ENCODE data around the gene NRXN3.

The NRXN3 gene

DNA sequence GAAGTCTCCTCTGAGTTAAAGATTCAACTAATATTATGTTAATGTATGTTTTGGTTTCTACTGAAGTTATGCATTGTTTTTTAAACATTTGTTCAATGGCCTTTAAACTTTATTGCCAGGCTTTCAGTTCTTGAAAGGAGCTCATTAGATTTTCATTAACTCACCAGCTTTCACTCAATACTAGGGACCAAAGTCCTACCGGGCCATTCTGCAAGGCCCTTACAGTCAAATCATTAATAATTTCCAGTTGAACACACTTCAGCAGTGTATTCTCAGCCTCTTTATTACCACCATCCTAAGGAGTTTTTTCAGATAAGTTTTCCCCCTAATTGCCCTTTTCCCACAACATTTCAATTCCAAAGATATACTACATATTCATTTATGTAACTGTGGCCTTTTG lies 1631.9 kb downstream of the NRXN3 start:
- H3K36me3 ChIP-seq: no peaks in the 10 kb centered on the region
- no peak for TF ChIP-seq Cebpa-rat (IDR thresholded peaks at IDR 0.05)
- peaks cover 18 to 65% (median 57%) of the 10 kb centered on the region in 10 experiments for H3K4me1 ChIP-seq
- peak overlapping the region in 2 of 11 experiments; percentile 17 to 45; a peak in 3 of 22 replicates for H3K27ac ChIP-seq
- no peak overlapping the region for H3K9ac ChIP-seq
- H3K9me3 ChIP-seq (replicated peaks in 1 of 11): peaks cover 0 to 34% (median 8%) of the 10 kb centered on the region in 11 experiments; a peak in 12 of 22 replicates
- H4K20me1 ChIP-seq: no peaks in the 10 kb centered on the region
- H3K27me3 ChIP-seq: no peaks in the 10 kb centered on the region
- H3K4me3 ChIP-seq: no peak overlapping the region
- H3K4me2 ChIP-seq: peak overlapping the region in 8 of 11 experiments; percentile 1 to 87 (median 78); a peak in 13 of 22 replicates

DNA sequence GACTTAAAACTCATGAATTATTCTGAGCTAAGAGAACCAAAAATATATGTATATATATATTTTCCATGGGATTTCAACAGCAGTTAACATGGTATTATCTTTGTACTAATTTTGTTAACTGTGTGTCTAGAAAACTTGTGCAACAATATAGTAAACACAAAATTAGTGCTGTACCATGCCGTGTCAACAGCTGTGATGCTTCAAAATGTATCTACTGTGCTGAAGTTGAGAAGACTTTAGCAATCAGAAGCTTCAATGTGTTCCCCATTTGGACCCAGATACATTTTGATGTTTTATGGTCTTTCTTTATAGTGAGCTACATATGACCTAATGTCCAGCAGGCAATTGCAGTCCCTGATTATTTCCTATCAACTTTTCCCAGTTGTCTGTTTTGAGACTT lies 1635.5 kb downstream of the NRXN3 start:
- Histone ChIP-seq H4K20me1 (no peaks in the 10 kb centered on the region), H3K4me1 (peaks cover 0 to 45% (median 32%) of the 10 kb centered on the region in 10 experiments; a peak in 16 of 20 replicates)
- TF ChIP-seq Cebpa-rat (IDR thresholded peaks at IDR 0.05): no peak

DNA sequence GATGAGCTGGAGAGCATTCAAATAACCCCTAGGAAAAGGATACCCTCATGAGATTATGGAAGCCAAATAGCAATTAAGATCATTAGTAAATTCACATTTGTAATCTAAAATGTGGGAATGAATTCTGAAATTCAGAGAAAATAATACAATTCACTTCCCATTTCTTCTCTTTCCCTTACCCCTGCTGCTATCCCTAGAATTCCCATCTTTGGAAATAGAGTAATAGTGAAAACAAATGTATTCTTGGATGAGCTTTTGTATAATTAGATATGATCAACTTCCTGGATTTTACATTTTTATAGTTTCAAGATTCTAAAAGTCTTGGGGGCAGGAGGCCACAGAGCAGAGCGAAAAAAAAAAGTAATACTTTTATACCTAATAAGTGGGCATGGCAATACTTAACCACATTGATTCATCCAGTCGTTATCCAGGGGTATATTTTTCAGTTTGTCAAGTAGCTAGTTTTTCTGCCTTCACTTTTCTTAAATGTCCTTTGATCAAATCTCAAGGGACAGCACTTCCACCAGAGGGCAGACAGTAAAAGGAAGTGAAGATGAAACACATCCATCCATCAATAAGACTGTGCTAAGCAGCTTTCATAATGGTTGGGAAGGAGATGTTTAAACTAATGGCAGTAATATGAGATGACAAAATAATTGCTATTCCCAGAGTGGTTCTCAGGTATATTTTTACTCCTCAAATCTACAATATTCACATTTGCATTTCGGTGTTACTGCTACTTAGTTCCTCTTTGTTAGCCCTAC lies 1639.9 kb downstream of the NRXN3 start:
- Histone ChIP-seq H3K4me3 (no peak overlapping the region), H3K27me3 (no peaks in the 10 kb centered on the region), H3K4me2 (peak overlapping the region in 6 of 11 experiments; percentile 22 to 54 (median 34); a peak in 10 of 22 replicates), H3K27ac (peak overlapping the region in 2 of 11 experiments; percentile 13 to 51; a peak in 2 of 22 replicates), H3K36me3 (no peaks in the 10 kb centered on the region), H3K4me1 (peaks cover 0 to 27% (median 9%) of the 10 kb centered on the region in 10 experiments; a peak in 12 of 20 replicates), H3K9me3 (replicated peaks in 1 of 11) (peaks cover 0 to 33% (median 21%) of the 10 kb centered on the region in 11 experiments; a peak in 11 of 22 replicates), H3K9ac (no peak overlapping the region), H4K20me1 (no peaks in the 10 kb centered on the region)
- no peak for TF ChIP-seq Cebpa-rat (IDR thresholded peaks at IDR 0.05)

More for the DNA sequence above, 1635.5 kb downstream of the NRXN3 start:
- no peaks in the 10 kb centered on the region for H3K36me3 ChIP-seq
- H3K4me2 ChIP-seq: no peak overlapping the region
- H3K9me3 ChIP-seq (replicated peaks in 1 of 11): peaks cover 0 to 43% (median 14%) of the 10 kb centered on the region in 11 experiments; a peak in 12 of 22 replicates
- no peak overlapping the region for H3K4me3 ChIP-seq
- H3K9ac ChIP-seq: no peak overlapping the region
- no peaks in the 10 kb centered on the region for H3K27me3 ChIP-seq
- no peak overlapping the region for H3K27ac ChIP-seq

DNA sequence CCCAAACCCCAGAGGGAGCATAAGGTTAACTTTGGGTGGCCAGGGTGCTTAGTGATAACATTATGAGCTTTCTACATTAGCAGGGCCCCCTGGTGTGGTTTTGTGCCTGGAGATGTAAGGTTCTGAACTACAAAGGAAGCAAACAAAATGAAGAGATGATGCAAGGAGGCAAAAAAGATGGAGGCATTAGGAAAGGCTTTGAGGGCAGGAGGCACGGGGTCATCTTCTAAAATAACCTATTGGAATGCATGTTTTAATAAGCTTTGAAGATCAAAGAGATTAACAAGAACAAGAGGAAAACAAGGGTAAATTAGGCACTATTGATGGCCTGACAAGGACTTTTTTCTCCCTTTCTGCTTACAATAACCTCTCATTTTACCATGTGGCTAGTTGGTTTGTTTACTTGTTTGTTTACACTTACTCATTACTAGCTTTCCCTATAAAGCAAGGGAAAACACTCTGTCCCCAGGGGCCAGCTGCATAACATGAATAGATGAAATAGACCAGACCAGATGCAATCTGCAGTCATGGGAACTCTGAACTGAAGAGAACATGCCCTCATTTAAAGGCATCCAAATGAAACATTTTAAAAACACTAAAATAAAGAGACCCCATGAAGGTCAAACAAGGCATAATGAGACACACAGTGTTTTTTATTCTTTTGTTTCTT lies 1650.8 kb downstream of the NRXN3 start:
- TF ChIP-seq Cebpa-rat (IDR thresholded peaks at IDR 0.05): no peak
- H3K4me2 ChIP-seq: peak overlapping the region in 9 of 11 experiments; percentile 29 to 69 (median 42); a peak in 15 of 22 replicates

DNA sequence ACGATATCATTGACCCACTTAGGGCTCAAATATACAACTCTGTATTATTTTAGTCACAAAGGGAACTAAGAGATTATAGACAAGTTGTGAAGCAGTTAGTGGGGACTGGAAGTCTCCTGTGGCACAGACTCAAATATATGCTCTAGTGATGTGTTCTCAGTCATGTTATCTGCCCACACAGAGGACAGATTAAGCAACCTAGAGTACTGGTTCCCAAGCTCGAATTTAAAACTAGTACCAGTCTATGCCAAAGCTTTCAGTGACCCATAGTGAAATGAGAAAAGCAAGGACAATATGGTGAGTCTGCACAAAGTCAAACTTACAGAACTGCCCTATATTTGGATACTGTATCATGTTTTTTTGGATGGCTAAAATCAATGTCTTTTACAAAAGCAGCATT lies 1651.9 kb downstream of the NRXN3 start:
- peaks cover 6 to 51% (median 31%) of the 10 kb centered on the region in 10 experiments; a peak in 17 of 20 replicates for H3K4me1 ChIP-seq
- peaks cover 0 to 32% (median 23%) of the 10 kb centered on the region in 11 experiments; a peak in 17 of 22 replicates for H3K9me3 ChIP-seq (replicated peaks in 1 of 11)
- no peaks in the 10 kb centered on the region for H3K27me3 ChIP-seq
- H3K9ac ChIP-seq: no peak overlapping the region
- peak overlapping the region in 7 of 11 experiments; percentile 20 to 69 (median 51); a peak in 11 of 22 replicates for H3K4me2 ChIP-seq
- no peaks in the 10 kb centered on the region for H3K36me3 ChIP-seq
- H4K20me1 ChIP-seq: no peaks in the 10 kb centered on the region
- H3K4me3 ChIP-seq: no peak overlapping the region
- no peak for TF ChIP-seq Cebpa-rat (IDR thresholded peaks at IDR 0.05)
- peak overlapping the region in 3 of 11 experiments; percentile 3 to 29 (median 16); a peak in 3 of 22 replicates for H3K27ac ChIP-seq

More for the DNA sequence above, 1650.8 kb downstream of the NRXN3 start:
- H3K36me3 ChIP-seq: no peaks in the 10 kb centered on the region
- peaks cover 6 to 51% (median 31%) of the 10 kb centered on the region in 10 experiments; a peak in 17 of 20 replicates for H3K4me1 ChIP-seq
- peak overlapping the region in 2 of 11 experiments; percentile 29 to 51; a peak in 3 of 22 replicates for H3K27ac ChIP-seq
- H3K9ac ChIP-seq: no peak overlapping the region
- H3K27me3 ChIP-seq: no peaks in the 10 kb centered on the region
- no peak overlapping the region for H3K4me3 ChIP-seq
- H3K9me3 ChIP-seq (replicated peaks in 1 of 11): peaks cover 0 to 30% (median 23%) of the 10 kb centered on the region in 11 experiments; a peak in 17 of 22 replicates
- no peaks in the 10 kb centered on the region for H4K20me1 ChIP-seq

DNA sequence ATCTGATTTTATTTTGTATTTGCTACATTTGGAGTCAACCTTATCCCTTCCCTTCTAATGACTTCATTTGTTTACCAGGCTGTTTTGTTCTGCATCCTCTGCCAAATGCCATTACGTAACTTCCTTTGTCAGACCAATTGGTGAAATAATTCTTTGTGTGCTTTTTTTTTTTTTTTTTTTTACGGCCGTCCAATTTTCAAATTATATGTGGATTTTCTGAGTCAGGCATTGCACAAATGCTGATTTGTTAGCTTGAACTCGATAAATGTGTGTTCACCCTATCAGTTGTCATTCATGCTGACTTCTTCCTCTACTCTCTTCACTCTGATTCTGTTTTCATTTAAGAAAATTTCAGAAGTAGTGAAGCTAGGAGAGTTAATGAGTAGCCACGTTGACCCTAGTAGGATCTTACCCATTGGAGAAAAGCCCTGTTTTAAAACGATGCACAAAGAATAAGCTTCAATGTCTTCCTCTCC lies 1654.9 kb downstream of the NRXN3 start:
- peaks cover 0 to 36% (median 10%) of the 10 kb centered on the region in 11 experiments; a peak in 11 of 22 replicates for H3K9me3 ChIP-seq (replicated peaks in 1 of 11)
- H3K27ac ChIP-seq: 0 out of 22 replicates have a peak overlapping the region, but pooled peaks of 1 of the 11 experiments have one; percentile 3
- H3K4me1 ChIP-seq: peaks cover 6 to 55% (median 37%) of the 10 kb centered on the region in 10 experiments; a peak in 17 of 20 replicates
- no peak for TF ChIP-seq Cebpa-rat (IDR thresholded peaks at IDR 0.05)
- peak overlapping the region in 9 of 11 experiments; percentile 4 to 37 (median 17); a peak in 8 of 22 replicates for H3K4me2 ChIP-seq
- H3K36me3 ChIP-seq: 0 out of 22 replicates have a peak, but pooled peaks cover 0 to 3% (median 0%) of the 10 kb centered on the region in 11 experiments
- no peak overlapping the region for H3K4me3 ChIP-seq
- H3K27me3 ChIP-seq: no peaks in the 10 kb centered on the region
- H4K20me1 ChIP-seq: no peaks in the 10 kb centered on the region
- no peak overlapping the region for H3K9ac ChIP-seq

DNA sequence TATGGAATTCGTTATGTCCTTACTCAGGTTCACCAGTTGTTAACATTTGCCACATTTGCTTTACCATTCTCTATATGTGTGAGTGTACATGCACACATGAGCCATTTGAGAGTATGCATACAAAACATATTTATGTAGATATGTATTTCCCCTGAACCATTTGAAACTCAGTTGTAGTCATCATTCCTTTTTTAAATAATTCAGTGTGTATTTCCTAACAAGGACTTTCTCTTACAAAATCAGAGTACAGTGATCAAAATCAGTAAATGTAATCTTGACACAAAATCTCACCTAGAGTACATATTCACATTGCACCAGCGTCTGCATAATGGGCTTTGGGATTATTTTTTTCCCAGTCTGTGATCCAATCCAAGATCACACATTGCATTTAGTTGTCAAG lies 1656.2 kb downstream of the NRXN3 start:
- no peak overlapping the region for H3K4me2 ChIP-seq
- H3K9ac ChIP-seq: no peak overlapping the region
- peaks cover 0 to 41% (median 10%) of the 10 kb centered on the region in 11 experiments; a peak in 11 of 22 replicates for H3K9me3 ChIP-seq (replicated peaks in 1 of 11)
- 0 out of 22 replicates have a peak, but pooled peaks cover 0 to 3% (median 0%) of the 10 kb centered on the region in 11 experiments for H3K36me3 ChIP-seq
- H4K20me1 ChIP-seq: no peaks in the 10 kb centered on the region
- H3K4me1 ChIP-seq: peaks cover 11 to 55% (median 38%) of the 10 kb centered on the region in 10 experiments
- no peak overlapping the region for H3K4me3 ChIP-seq
- TF ChIP-seq Cebpa-rat (IDR thresholded peaks at IDR 0.05): no peak
- no peak overlapping the region for H3K27ac ChIP-seq
- H3K27me3 ChIP-seq: no peaks in the 10 kb centered on the region

DNA sequence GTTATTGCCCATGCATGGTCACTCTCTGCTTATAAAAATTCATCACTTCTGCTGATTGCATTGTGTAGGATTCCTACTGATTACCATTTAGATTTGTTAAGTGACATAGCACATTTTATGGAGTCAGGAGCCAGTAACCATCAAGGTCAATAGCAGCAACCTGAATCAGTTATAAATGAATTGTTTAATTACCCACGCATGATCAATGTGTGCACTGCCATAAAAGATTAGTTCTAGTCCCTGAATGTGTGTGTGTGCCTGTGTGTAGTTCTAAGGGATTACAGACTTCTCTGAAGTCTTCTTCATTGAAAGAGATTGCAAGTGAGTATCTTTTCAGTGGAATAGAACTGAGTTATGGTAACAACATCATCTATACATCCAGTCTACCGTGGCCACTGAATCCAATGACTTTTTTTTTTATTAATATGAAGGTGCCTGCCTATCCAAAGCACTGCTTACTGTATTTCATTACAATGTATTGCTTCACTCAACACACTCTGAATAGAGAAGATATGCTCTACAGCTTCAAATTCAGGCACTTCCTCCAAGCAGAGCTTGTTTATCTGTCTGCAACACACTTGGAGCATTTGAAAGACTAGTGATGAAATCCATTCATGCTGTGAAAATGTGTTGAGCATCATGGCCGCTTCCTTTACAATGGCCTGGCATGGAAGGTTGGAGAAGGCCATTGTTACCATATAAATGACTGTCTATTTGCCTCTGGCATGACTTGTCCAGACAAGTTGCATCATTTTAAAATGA lies 1659.4 kb downstream of the NRXN3 start:
- peak overlapping the region in 4 of 11 experiments; percentile 57 to 80 (median 74); a peak in 7 of 22 replicates for H3K27ac ChIP-seq
- H3K9ac ChIP-seq: no peak overlapping the region
- H3K9me3 ChIP-seq (replicated peaks in 1 of 11): peaks cover 0 to 41% (median 8%) of the 10 kb centered on the region in 11 experiments; a peak in 11 of 22 replicates
- no peak; a peak in 1 of 22 replicates for TF ChIP-seq Cebpa-rat (IDR thresholded peaks at IDR 0.05)
- no peaks in the 10 kb centered on the region for H4K20me1 ChIP-seq
- 0 out of 22 replicates have a peak, but pooled peaks cover 0 to 3% (median 0%) of the 10 kb centered on the region in 11 experiments for H3K36me3 ChIP-seq
- peaks cover 16 to 62% (median 46%) of the 10 kb centered on the region in 10 experiments for H3K4me1 ChIP-seq
- H3K4me3 ChIP-seq: no peak overlapping the region; a peak in 1 of 20 replicates
- H3K27me3 ChIP-seq: no peaks in the 10 kb centered on the region
- H3K4me2 ChIP-seq: peak overlapping the region in 6 of 11 experiments; percentile 52 to 78 (median 68); a peak in 11 of 22 replicates

Measured in BLaER1 treated with 17β-estradiol and CSF1 and Interleukin-3, amounts not matched to agents 10 nM and 100 nM (cell line).